ENCODE results near the gene RNF144B.

The RNF144B gene

GRCh38 chr6:18465410-18466154, 78.4 kb downstream of the RNF144B start:
- DNase-seq (ENCODE audit: low read depth in 1 of 2, low spot score in 1 of 2) = no peak
- no peak overlapping the region for H3K4me3 ChIP-seq (replicated peaks; ENCODE audit: insufficient read depth, low read length)
- TF ChIP-seq REST (IDR thresholded peaks at IDR 0.05; ENCODE audit: insufficient replicate concordance, low read depth) = no peak
- no peak for TF ChIP-seq GABPA (IDR thresholded peaks at IDR 0.05; ENCODE audit: low read depth)
- TF ChIP-seq POLR2AphosphoS5 (IDR thresholded peaks at IDR 0.05; ENCODE audit: low read depth) = no peak
- TF ChIP-seq SPI1 (IDR thresholded peaks at IDR 0.05; ENCODE audit: borderline replicate concordance, low read depth) = no peak
- TF ChIP-seq, protein P1, sequence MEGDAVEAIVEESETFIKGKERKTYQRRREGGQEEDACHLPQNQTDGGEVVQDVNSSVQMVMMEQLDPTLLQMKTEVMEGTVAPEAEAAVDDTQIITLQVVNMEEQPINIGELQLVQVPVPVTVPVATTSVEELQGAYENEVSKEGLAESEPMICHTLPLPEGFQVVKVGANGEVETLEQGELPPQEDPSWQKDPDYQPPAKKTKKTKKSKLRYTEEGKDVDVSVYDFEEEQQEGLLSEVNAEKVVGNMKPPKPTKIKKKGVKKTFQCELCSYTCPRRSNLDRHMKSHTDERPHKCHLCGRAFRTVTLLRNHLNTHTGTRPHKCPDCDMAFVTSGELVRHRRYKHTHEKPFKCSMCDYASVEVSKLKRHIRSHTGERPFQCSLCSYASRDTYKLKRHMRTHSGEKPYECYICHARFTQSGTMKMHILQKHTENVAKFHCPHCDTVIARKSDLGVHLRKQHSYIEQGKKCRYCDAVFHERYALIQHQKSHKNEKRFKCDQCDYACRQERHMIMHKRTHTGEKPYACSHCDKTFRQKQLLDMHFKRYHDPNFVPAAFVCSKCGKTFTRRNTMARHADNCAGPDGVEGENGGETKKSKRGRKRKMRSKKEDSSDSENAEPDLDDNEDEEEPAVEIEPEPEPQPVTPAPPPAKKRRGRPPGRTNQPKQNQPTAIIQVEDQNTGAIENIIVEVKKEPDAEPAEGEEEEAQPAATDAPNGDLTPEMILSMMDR (IDR thresholded peaks at IDR 0.05; ENCODE audit: insufficient read depth, low read length) = no peak
- no peaks in the 10 kb centered on the region for H3K27me3 ChIP-seq (ENCODE audit: insufficient read depth, poor library complexity, severe bottlenecking)
- no peak overlapping the region for H3K27ac ChIP-seq (replicated peaks)

DNA sequence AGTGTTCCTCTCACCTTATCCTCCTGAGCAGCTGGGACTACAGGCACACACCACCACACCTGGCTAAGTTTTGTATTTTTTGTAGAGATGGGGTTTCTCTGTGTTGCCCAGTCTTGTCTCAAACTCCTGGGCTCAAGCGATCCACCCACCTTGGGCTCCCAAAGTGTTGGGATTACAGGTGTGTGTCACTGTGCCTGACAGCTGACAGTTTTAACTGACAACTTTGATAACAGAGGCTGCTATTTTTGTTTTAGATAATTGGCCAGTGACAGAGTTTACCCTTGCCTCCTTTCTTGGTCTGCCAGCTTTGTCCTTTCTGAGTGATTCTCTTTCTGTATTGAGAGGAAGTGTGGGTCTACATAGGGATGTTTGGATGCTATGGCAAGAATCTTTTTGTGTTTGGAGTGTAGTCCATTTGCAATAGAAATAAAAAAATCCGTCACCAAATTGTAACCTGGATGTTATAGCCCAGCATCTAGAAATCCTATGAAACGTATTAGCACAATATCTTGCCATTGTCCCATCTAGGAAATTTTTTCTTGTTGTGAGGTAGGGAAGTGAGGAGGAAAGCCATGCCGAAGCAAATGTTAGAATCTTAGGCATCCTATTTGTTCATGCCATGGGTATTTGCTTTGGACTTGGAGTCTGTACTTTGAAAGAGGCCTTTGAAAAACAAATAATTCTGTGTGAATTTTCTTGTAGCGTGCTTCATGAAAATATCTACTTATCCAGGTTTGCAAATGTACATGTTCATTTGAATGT, 80.8 kb downstream of the RNF144B start:
- no peak for DNase-seq (ENCODE audit: low read depth in 1 of 2, low spot score in 1 of 2)
- no peak for TF ChIP-seq GABPA (IDR thresholded peaks at IDR 0.05; ENCODE audit: low read depth)
- no peak for TF ChIP-seq REST (IDR thresholded peaks at IDR 0.05; ENCODE audit: insufficient replicate concordance, low read depth)
- no peak for TF ChIP-seq POLR2AphosphoS5 (IDR thresholded peaks at IDR 0.05; ENCODE audit: low read depth)
- no peak for TF ChIP-seq SPI1 (IDR thresholded peaks at IDR 0.05; ENCODE audit: borderline replicate concordance, low read depth)
- TF ChIP-seq, protein P1 (IDR thresholded peaks at IDR 0.05; ENCODE audit: insufficient read depth, low read length) = no peak
- Histone ChIP-seq H3K4me3 (replicated peaks; ENCODE audit: insufficient read depth, low read length) (no peak overlapping the region), H3K27ac (replicated peaks) (no peak overlapping the region), H3K27me3 (ENCODE audit: insufficient read depth, poor library complexity, severe bottlenecking) (no peaks in the 10 kb centered on the region)

DNA sequence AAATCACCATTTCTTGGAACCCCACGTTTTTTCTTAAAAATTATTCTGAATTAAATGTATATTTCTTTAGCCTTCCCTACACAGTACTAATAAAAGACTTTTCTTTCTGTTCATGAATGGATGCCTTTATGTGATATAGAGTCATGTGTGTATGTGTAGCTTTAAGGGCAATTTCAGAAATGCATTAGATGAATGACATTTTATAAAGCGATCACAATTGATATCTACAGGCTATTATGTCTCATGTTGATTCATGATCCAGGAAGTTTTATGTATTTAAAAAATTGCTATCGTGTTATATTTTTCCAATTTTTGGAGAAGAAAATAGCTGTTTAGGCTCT, 81.3 kb downstream of the RNF144B start:
- H3K4me3 ChIP-seq (replicated peaks; ENCODE audit: insufficient read depth, low read length) = no peak overlapping the region
- H3K27me3 ChIP-seq (ENCODE audit: insufficient read depth, poor library complexity, severe bottlenecking) = no peaks in the 10 kb centered on the region
- H3K27ac ChIP-seq (replicated peaks) = no peak overlapping the region
- DNase-seq (ENCODE audit: low read depth in 1 of 2, low spot score in 1 of 2) = no peak
- TF ChIP-seq GABPA (IDR thresholded peaks at IDR 0.05; ENCODE audit: low read depth) (no peak), POLR2AphosphoS5 (IDR thresholded peaks at IDR 0.05; ENCODE audit: low read depth) (no peak), SPI1 (IDR thresholded peaks at IDR 0.05; ENCODE audit: borderline replicate concordance, low read depth) (no peak), REST (IDR thresholded peaks at IDR 0.05; ENCODE audit: insufficient replicate concordance, low read depth) (no peak)
- TF ChIP-seq, protein P1 (IDR thresholded peaks at IDR 0.05; ENCODE audit: insufficient read depth, low read length) = no peak

Measured in HL-60 (cell line).